HG03460 (cell line): ENCODE measurements around the gene TRAPPC4.
"Not testable (repeated sequence)": the region's sequence is repeated elsewhere in the genome, so short reads cannot be mapped to it uniquely, and the experiment has no call there.

Source experiments
- ATAC-seq: cut with Tn5 transposase; IDR thresholded peaks from one replicate; pipeline ENCODE4 v1.9.1; 2021; ENCODE audit not compliant: unreplicated experiment

Gene TRAPPC4, protein sequence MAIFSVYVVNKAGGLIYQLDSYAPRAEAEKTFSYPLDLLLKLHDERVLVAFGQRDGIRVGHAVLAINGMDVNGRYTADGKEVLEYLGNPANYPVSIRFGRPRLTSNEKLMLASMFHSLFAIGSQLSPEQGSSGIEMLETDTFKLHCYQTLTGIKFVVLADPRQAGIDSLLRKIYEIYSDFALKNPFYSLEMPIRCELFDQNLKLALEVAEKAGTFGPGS

DNA sequence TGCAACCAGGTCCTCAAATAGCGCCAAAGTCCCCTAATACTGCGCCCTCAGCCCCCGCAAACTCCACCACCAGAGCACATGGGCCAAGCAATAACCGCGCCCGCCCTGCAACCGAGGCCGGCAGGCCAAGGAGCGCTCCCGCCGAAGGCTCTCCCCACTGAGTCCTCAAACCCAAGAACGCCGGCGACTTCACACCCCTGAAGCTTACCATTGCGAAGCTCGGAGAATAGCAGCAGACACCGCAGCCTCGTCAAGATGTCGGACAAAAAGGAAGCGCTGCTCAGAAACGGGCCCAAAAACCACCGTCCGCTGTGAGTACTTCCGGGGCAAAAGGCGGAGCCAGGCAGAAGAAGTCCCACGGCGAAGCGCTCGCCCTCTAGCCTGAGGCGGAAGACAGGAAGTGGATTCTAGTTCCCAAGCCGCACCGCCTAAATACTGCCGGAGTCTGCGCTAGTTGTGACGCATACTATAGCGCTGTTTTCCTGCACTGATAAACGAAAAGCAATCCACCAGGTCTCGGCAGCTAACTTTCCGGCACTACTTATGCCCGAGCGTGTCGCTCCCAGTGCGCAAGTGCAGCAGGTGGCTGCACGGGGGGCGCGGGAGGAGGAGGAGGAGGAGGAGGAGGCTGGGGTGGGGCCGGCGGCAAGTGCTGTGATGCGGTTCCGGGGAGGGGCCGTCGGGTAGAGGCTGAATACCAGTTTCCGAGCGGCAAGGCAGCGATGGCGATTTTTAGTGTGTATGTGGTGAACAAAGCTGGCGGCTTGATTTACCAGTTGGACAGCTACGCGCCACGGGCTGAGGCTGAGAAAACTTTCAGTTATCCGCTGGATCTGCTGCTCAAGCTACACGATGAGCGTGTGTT is at the start of gene TRAPPC4, which contains the start of gene RPS25:
Gene TRAPPC4 (plus strand): TSS at position 693 of the 865 bp plus-strand sequence. CDS start 30 bp downstream, at position 723.
Gene RPS25 (minus strand): TSS at position 270 of the 865 bp plus-strand sequence. CDS start 59 bp downstream, at position 211.
- ATAC-seq = peak; percentile 84

DNA sequence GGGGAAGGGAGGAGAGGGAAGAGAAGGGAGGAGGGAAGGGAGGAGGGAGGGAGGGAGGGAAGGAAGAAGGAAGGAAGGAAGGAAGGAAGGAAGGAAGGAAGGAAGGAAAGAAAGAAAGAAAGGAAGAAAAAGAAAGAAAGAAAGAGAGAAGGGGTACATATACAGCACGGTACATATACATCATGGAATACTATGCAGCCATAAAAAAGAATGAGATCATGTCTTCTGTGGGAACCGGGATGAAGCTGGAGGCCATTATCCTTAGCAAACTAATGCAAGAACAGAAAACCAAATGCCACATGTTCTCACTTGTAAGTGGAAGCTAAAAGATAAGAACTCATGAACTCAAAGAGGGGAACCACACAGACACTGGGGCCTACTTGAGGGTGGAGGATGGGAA is 49.1 kb upstream of the TRAPPC4 start:
- ATAC-seq = not testable (repeated sequence)

DNA sequence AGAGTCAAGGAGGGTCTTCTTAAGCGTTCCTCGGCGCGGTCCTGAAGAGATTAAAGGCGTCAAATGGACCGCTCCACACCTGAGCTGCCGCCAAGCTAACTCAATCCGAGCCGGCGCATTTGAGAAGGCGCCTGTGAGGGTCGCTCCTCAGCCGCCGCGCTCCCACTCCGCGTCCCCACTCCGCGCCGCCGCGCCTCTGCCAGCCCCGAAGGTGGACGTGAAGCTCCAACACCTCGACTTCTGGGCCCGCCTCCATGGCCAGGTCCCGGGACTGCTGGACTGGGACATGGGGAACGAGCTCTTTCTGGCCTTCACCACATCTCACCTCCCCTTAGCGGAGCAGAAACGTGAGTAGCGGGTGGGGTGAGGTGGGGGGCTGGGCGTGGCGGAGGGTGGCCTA is 46.9 kb upstream of the TRAPPC4 start, which contains the start of gene FOXR1:
Gene FOXR1 (plus strand): TSS at position 116 of the 400 bp plus-strand sequence. CDS start 171 bp downstream, at position 287.
- no peak for ATAC-seq

DNA sequence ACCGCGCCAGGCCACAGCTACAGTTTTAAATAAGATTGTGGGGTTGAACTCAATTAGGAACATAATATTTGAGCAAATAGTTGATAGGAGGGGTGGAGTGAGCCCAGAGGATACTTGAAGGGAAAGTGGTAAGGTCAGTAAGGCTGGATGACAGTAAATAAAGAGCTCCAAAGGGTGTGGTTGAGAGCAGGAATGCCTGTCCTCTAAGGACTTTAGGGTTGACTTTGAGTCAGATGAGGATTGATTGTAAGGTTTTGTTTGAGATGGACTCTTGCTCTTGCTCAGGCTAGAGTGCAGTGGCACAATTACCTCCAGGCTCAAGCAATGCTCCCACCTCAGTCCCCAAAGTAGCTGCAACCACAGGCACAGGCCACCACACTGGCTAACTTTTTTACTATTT is 44.6 kb upstream of the TRAPPC4 start:
- ATAC-seq = no peak

DNA sequence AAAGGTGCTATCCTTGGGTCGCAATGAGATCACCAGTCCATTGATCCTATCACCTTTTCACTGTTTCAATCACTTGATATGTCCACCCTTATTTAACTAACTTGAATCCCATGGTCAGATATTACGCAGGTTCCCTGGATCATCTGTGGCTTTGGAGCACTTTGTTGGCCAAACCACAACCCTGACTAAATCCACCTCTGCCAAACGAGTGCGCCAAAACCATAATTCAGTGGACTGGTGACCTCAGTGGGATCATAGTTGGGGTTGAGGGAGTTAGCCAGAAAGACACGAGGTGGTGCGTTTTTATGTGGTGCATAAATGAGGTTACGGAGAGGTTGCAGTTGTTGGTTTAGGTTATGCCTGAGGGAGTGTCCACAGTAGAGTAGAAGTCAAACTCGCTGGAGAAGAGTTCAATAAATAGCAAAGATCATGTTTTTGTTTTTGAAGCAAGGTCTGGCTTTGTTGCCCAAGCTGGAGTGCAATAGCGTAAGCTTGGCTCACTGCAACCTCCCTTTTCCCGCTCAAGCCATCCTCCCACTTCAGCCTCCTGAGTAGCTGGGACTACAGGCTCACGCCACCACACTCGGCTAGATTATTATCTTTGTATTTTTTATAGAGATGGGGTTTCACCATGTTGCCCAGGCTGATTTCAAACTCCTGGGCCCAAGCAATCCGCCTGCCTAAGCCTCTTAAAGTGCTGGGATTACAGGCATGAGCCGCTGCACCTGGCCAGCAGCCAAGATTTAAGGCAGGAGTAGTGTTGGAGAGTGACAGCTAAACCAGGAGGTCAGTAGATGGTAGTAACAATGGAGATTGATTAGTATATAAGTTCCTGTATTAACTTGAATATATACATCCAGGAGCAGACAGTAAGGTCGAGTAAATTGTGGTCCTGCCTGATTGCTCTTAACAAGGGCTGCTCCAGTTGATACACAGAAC is 42.5 kb upstream of the TRAPPC4 start:
- no peak for ATAC-seq

DNA sequence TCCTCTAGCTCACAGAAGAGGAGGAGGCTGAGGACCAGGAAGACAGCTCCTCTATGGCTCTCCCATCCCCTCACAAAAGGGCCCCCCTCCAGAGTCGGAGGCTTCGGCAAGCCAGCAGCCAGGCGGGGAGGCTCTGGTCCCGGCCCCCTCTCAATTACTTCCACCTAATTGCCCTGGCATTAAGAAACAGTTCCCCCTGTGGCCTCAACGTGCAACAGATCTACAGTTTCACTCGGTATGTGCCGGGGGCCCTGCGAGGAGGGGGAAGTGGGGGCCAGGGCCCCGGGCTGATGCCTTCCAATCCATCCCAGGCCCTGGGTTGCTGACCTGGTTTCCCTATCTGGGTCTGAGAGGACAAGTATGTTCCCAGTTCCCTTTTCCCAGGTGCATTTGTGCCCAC is 39.1 kb upstream of the TRAPPC4 start:
- ATAC-seq = no peak

DNA sequence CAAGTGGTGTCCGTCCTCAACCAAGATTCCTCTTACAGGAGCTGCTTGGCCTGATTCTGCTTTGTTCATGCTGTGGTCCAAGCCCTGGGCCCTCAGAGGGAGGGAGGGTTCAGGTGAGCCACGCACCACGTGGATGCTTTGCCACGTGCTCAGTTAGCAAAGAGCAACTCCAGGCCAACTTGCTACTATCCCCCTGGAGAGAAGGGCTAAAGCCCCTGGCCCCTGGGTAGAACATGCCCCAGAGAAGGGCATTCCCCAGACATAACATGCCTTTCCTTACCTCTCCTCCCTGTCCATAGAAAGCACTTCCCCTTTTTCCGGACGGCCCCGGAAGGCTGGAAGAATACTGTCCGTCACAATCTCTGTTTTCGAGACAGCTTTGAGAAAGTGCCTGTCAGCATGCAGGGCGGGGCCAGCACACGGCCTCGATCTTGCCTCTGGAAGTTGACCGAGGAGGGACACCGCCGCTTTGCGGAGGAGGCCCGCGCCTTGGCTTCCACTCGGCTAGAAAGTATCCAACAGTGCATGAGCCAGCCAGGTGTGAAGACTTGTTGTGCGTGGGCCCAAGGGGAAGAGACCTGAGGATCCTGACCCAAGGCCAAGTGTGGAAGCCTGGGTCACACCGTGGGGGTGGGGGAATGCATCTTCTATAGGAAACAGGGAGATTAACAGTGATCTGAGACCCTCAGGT is 38.2 kb upstream of the TRAPPC4 start:
- no peak for ATAC-seq

DNA sequence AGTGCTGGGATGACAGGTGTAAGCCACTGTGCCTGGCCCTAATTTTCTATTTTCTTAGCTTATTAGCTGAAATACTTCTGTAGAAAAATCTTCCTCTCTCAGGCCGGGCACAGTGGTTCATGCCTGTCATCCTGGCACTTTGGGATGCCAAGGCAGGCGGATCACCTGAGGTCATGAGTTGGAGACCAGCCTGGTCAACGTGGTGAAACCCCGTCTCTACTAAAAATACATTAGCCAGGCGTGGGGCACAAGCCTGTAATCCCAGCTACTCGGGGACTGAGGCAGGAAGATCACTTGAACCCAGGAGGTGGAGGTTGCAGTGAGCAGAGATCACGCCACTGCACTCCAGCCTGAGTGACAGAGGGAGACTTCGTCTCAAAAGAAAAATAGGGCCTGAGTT is 34.2 kb upstream of the TRAPPC4 start:
- not testable (repeated sequence) for ATAC-seq

DNA sequence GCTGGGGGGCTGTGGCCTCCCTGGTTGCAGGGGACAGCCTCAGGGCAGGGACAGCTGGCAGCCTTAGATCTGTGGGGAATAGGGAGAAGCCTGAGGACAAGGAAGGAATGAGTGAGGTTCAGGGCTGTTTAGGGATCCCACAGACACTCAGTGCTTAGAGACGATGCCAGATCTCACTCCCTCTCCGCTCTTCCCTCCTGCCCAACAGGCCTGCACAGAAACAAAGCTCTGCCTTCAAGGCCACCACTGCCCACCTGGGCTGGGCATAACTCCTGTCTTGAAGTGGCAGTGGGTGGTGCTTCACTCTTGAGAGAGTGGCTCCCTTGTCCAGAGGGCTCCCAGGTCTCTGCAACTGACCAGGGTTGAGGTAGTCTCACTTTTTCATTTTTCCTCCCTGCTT is 33.7 kb upstream of the TRAPPC4 start:
- ATAC-seq = no peak

DNA sequence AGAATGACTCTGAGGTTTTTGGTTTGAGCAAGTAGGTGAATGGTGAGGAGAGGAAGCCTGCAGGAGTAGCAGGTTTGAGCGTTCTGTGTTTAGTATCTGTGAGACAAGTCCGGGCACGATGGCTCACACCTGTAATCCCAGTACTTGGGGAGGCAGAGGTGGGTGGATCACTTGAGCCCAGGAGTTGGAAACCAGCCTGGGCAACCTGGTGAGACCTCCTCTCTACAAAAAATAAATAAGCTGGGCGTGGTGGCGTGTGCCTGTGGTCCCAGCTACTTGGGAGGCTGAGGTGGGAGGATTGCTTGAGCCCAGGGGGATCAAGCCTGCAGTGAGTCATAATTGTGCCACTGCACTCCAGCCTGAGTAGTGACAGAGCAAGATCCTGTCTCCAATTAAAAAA is 30.3 kb upstream of the TRAPPC4 start:
- no peak for ATAC-seq

DNA sequence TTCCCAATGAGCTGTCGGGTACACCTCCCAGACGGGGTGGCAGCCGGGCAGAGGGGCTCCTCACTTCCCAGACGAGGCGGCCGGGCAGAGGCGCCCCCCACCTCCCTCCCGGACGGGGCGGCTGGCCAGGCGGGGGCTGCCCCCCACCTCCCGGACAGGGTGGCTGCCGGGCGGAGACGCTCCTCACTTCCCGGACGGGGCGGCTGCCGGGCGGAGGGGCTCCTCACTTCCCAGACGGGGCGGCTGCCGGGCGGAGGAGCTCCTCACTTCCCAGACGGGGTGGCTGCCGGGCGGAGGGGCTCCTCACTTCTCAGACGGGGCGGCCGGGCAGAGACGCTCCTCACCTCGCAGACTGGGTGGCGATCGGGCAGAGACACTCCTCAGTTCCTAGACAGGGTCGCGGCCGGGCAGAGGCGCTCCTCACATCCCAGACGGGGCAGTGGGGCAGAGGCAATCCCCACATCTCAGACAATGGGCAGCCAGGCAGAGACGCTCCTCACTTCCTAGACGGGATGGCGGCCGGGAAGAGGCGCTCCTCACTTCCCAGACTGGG is 27.0 kb upstream of the TRAPPC4 start:
- ATAC-seq = not testable (repeated sequence)

DNA sequence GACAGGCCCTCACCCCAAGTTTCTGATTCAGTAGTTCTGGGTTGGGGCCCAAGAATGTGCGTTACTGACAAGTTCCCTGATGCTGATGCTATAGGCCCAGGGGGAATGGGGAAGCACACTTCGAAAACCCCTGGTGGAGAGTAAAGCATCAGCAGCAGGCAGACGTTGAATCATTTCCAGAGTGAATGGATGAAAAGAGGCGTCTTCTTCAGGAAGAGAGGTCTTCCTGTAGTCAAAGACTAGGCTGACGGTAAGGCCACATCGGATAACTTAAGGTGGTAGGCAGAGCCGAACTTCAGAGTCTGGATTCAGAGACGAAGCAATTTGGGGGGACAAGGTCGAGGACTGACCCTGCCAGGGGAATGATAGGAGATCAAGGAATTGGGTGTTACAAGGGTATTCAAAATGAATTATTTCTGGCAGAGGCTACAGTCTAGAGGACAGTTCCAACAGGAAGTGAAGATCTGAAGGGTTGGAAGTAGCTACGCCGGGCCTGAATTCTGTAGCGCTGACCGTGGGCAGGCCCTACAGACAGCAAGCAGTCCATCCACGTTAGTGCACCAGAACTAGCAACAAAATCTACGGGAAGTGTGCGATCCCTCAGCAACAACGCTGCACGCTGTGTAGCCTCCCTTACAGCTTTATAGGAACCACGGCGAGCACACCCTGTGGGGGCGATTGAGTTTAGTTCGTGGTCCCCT is 21.5 kb upstream of the TRAPPC4 start:
- ATAC-seq = peak; percentile 19

DNA sequence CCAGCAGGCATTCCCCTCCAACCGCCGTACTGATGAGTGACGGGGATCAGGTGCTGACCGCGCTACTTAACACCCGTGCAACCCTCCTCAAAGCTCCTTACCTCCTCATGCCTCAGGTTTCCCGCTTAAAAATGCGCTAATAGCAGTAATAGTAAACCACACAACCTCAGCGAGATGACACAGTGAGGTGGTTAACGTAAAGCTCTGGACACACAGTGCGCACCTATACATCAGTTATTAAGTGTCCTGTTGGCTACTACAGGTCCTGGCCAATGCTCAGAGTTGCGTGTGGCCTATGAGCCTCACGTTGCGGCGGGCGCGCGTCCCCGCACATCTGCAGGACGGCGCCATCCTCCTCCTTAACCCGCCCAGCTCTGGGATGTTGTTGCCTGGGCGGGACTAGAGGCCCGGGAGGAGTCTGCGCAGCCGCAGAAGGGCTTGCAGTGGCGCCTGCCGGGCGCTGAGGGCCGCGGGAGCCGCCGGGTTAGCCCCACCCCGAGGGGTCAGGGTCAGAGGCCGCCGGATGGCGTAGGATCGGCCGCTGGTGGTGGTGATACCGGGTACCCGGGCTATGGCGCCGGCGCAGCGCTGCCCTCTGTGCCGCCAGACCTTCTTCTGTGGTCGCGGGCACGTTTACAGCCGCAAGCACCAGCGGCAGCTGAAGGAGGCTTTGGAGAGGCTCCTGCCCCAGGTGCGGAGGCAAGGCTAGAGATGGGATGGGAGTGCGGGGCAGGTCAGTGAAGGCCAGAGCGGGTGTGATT is 20.8 kb upstream of the TRAPPC4 start, which contains the start of gene CENATAC:
Gene CENATAC (plus strand): TSS at position 512 of the 761 bp plus-strand sequence. CDS start 60 bp downstream, at position 572.
- ATAC-seq = peak; percentile 87

DNA sequence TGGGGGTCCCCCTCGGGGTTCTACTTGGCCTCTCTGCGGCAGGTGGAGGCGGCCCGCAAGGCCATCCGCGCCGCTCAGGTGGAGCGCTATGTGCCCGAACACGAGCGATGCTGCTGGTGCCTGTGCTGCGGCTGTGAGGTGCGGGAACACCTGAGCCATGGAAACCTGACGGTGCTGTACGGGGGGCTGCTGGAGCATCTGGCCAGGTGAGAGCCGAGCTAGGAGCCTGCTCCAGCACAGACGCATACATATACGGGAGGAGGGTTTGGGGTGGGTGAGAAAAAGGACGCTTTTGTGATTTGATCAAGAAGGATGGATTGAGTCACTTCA is 20.2 kb upstream of the TRAPPC4 start:
- ATAC-seq = peak; percentile 3

DNA sequence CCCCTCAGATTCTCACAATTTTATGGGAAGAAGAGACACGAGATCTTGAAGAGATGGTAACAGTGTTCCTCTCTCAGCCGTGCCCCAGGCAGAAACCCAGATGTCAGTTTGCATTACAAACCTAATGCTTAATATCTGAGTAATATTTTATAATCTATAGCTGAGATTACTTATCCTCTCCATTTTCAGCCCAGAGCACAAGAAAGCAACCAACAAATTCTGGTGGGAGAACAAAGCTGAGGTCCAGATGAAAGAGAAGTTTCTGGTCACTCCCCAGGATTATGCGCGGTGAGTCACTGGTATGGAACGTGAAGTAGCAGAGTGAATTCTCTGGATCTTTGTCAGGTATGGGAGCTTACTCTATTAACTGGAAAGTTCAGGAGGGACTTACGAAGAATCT is 19.7 kb upstream of the TRAPPC4 start:
- ATAC-seq = no peak

DNA sequence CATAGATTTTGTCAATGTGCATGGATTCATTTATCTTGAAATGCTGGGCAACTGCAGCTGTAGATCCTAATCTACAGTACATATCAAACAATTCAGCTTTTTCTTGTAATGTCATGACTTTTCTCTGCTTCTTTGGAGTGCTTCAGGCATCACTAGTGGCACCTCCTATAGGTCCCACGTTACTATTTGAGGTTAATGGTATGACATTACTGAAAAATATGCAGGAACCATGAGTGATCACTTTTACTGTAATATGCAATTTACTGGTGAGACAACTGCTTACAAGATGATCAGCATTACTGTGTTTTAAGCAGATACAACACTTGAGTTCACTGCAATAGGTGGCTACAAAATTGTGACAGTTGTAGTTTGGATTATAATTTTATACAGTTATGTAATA is 17.7 kb upstream of the TRAPPC4 start:
- no peak for ATAC-seq

DNA sequence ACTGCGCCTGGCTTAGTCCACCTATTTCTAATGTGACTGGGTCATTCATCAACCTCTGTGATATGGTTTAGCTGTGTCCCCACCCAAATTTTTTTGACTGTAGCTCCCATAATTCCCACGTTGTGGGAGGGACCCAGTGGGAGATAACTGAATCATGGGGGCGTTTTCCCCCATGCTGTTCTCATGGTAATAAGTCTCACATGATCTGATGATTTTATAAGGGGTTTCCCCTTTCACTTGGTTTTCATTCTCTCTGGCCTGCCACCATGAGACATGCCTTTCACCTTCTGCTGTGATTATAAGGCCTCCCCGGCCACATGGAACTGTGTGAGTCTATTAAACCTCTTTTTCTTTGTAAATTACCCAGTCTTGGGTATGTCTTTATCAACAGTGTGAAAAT is 11.9 kb upstream of the TRAPPC4 start:
- no peak for ATAC-seq

DNA sequence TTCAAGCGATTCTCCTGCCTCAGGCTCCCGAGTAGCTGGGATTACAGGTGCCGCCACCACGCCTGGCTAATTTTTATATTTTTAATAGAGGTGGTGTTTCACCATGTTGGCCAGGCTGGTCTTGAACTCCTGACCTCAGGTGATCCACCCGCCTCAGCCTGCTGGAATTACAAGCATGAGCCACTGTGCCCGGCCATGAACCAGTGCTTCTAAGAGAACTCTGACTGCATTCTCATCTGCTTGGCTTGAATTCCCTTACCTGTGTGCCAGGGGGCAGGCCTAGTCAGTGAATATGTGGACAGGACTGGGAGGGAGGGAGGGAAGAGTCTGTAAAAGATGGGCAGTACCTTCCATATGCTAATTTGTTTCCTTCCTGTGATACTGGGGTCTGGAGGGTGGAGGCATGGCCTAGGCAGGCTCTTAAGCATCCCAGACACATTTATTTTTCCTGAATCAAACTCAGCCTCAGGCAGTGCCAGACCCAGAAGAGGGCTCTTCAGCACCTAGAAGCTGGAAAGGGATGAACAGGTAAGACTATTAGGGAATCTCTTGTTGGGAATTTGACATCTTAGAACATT is 7.0 kb upstream of the TRAPPC4 start:
- ATAC-seq = no peak
